Ectodermal cell (in vitro differentiated cells): ENCODE measurements around the gene URGCP.
"Not testable (repeated sequence)": the region's sequence is repeated elsewhere in the genome, so short reads cannot be mapped to it uniquely, and the experiment has no call there.

Experiments used
- H3K27ac ChIP-seq: 2 replicates; pipeline ENCODE4 v1.7.0; 2013; ENCODE audit warnings: mild to moderate bottlenecking, low read depth, low read length; ENCODE audit not compliant: insufficient read depth, poor library complexity, severe bottlenecking
- H3K27me3 ChIP-seq: 2 replicates; pipeline ENCODE4 v1.7.0; 2013; ENCODE audit warnings: mild to moderate bottlenecking, low read length; ENCODE audit not compliant: insufficient read depth, control insufficient read depth, poor library complexity, severe bottlenecking
- H3K36me3 ChIP-seq: one replicate; pipeline ENCODE4 v1.7.0; 2013; ENCODE audit warnings: low read length; ENCODE audit not compliant: control insufficient read depth, insufficient read depth
- H3K4me1 ChIP-seq: one replicate; pipeline ENCODE4 v1.7.0; 2013; ENCODE audit warnings: low read length; ENCODE audit not compliant: control insufficient read depth, insufficient read depth
- H3K4me3 ChIP-seq: 2 replicates; pipeline ENCODE4 v1.7.0; 2013; ENCODE audit warnings: low read depth, low read length, control low read depth; ENCODE audit not compliant: insufficient read depth
- H3K9me3 ChIP-seq: 2 replicates; pipeline ENCODE4 v1.7.0; 2013; ENCODE audit warnings: mild to moderate bottlenecking, low read length, moderate library complexity; ENCODE audit not compliant: control insufficient read depth
- WGBS, 2 experiments: methylation state at CpG; one replicate each; pipeline ENCODE4 v1.1.7; 2013; ENCODE audit warnings: missing lambda C conversion rate in 2 of 2; 5-methylcytosine and 5-hydroxymethylcytosine counted together

Gene URGCP

DNA sequence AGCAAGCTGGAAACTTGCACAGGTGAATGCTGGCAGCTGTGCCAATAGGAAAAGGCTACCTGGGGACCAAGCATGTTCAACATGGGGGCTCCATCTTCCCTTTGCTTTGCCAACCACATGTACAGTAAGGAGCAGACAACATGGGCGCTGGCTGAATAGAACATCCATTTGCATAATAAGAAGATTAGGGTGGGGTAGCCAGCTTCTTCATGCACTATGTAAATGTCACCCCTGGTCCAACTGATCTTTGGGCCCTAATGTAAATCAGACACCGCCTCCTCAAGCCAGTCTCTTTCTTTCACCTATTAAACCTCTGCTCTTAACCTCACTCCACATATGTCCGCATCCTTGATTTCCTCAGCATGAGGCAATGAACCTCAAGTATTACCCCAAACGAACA lies 63.1 kb downstream of the URGCP start:
- Histone ChIP-seq H3K27me3 (no peaks in the 10 kb centered on the region), H3K27ac (no peak overlapping the region), H3K9me3 (no peaks in the 10 kb centered on the region), H3K36me3 (no peaks in the 10 kb centered on the region), H3K4me1 (peaks cover 4% of the 10 kb centered on the region), H3K4me3 (no peak overlapping the region)
- 81 to 86% methylated on average over 4 of the region's 4 CpGs for WGBS, 2 experiments

DNA sequence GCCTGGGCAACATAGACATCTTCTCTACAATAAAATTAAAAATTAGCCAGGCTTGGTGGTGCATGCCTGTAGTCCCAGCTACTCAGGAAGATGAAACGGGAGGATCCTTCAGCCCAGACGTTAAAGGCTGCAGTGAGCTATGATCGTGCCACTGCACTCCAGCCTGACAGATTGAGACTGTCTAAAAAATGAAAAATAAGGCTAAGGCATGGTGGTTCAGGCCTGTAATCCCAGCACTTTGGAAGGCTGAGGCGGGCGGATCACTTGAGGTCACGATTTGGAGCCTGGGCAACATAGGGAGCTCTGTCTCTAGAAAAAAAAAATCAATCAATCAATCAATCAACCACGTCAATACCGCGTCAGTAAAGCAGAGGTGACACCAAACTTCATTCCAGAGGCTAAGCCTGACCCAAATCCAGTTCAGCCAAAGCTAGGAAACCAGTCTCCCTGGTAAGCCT lies 68.2 kb downstream of the URGCP start:
- WGBS, 2 experiments = 84 to 88% methylated on average over 9 of the region's 9 CpGs
- H3K27ac ChIP-seq = no peak overlapping the region
- H3K4me1 ChIP-seq = peaks cover 4% of the 10 kb centered on the region
- H3K9me3 ChIP-seq = no peaks in the 10 kb centered on the region
- H3K27me3 ChIP-seq = no peaks in the 10 kb centered on the region
- no peaks in the 10 kb centered on the region for H3K36me3 ChIP-seq
- no peak overlapping the region for H3K4me3 ChIP-seq

DNA sequence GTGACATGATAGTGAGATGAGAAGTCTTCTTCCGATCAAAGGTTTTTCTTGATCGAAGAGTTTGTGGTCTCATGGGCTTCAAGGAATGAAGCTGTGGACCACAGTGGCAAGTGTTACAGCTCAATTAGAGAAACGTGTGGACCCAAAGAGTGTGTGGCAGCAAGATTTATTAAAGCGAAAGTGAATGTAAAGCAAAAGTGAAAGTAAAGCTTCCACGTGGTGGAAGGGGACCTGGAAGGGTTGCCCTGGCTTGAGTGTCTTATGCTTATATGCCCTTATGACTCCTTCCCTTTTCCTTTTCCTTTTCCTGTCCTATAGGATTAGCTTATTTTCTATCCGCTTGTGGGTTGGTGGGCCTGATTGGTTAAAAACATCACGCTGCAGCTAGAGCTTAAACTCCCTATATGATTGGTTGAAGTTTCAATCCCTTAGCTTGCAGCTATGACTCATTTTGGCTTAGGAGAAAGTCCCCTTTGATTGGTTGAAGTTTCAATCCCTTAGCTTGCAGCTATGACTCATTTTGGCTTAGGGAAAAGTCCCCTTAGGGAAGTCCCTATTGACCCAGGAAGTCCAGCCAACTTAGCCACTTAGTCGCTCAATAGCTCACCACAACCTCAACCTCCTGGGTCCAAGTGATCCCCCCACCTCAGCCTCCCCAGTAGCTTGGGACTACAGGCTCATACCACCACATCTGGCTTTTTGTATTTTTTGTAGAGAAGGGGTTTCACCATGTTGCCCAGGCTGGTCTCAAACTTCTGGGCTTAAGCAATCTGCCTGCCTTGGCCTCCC lies 71.7 kb downstream of the URGCP start:
- Histone ChIP-seq H3K4me3 (no peak overlapping the region), H3K36me3 (no peaks in the 10 kb centered on the region), H3K9me3 (no peaks in the 10 kb centered on the region), H3K4me1 (peaks cover 4% of the 10 kb centered on the region), H3K27ac (no peak overlapping the region), H3K27me3 (no peaks in the 10 kb centered on the region)
- WGBS, 2 experiments = 93% methylated on average over 8 of the region's 8 CpGs

DNA sequence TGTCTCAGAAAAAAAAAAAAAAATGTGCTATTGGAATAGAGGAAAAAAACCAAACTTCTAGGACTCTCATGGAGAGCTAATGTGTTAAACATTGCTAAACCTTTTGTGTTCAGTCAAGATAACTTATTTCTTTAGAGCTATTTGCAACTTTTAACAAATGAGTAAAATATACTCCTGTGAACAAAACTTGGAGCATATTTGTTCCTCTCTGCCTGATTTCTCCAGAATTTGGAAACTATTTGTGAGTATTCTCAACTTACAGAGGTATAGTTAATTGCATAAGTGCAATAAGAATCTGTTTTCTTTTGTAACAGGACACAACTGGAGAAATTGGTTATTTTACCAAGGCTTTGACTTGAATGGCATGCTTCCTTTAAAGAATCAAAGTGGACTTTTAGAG lies 75.5 kb downstream of the URGCP start:
- H3K9me3 ChIP-seq, H3K36me3 ChIP-seq, H3K4me1 ChIP-seq, H3K4me3 ChIP-seq, H3K27me3 ChIP-seq, H3K27ac ChIP-seq: not testable (repeated sequence)
